ENCODE measurements around the gene NHLRC2. TPM values are rescaled to one million over a fixed set of nuclear protein-coding genes. Genes with fewer than 3 reads are reported as not detected.

The NHLRC2 gene
- total RNA-seq, 1 experiment from 2014 or later = 56.3 TPM

DNA sequence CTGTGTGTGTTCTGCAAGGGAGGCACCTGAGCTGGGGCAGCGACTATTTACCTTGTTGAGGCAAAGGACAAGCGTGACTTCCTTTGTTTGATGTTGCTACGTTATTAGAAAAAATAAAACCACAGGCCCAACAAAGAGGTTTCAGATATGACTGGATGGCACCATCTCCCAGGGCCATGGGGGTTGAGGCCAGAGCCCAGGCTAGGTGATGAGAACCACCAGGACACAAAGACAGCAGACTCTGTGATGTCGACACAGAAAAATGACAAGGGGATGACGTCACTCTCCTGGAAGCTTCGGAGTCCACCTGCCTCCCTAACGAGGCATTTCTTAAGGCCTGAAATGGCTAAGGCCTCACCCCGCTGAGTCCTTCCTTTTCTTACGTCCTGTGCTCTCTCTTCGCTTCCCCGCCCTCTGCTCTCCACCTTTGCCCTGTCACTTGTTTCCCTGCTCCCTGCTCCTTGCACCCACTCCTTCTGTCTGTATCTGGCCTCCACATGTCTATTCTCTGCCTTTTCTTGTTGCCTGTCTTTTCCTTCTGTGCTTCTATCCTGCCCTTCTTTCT is 106.2 kb downstream of the NHLRC2 start:
- ChIA-PET CTCF (no interaction called here), RAD21 (ENCODE audit: low non-redundant PET in 1 of 2, low total read pairs in 2 of 2, uncharacterized antibody in 2 of 2, unreplicated experiment in 2 of 2) (no interaction called here), POLR2A (no interaction called here)
- no peak overlapping the region for H3K27ac ChIP-seq (ENCODE audit: low read depth, low read length)
- peaks cover 30 to 43% of the 10 kb centered on the region in 2 experiments for H3K4me1 ChIP-seq (ENCODE audit: control insufficient read depth in 1 of 2, insufficient read depth in 2 of 2, low read length in 2 of 2)
- ATAC-seq (0 out of 2 replicates have a peak, but pooled peaks have one; percentile 3), DNase-seq (ENCODE audit: low read depth, low spot score) (no peak)
- H3K9ac ChIP-seq (ENCODE audit: low read length) = no peak overlapping the region
- H3K9me2 ChIP-seq (ENCODE audit: insufficient read depth) = no peaks in the 10 kb centered on the region
- intact Hi-C loops (cut with micrococcal nuclease) = no loop called here
- H3K4me2 ChIP-seq (ENCODE audit: low read length) = peak overlapping the region; percentile 12
- no peaks in the 10 kb centered on the region for H3K27me3 ChIP-seq (ENCODE audit: insufficient read depth, low read length)
- H3K9me3 ChIP-seq (ENCODE audit: control insufficient read depth in 1 of 2, insufficient read depth in 1 of 2, low read depth in 1 of 2, low read length in 2 of 2) = no peaks in the 10 kb centered on the region
- H4K20me1 ChIP-seq (ENCODE audit: insufficient read depth) = no peaks in the 10 kb centered on the region
- BruUV-seq (replicated peaks) = no TSS peak
- H3K36me3 ChIP-seq (ENCODE audit: control insufficient read depth in 1 of 2, insufficient read depth in 2 of 2, low read length in 2 of 2) = no peaks in the 10 kb centered on the region
- no peaks in the 10 kb centered on the region for H3K79me2 ChIP-seq (ENCODE audit: insufficient read depth, low read length)
- H3K4me3 ChIP-seq (replicated peaks in 1 of 2; ENCODE audit: low read depth in 1 of 2, low read length in 2 of 2) = no peak overlapping the region
- H2AFZ ChIP-seq (ENCODE audit: low read depth, low read length, poor library complexity, severe bottlenecking) = peak overlapping the region; percentile 72
- TF ChIP-seq ZFX (IDR thresholded peaks at IDR 0.05) (0 out of 2 replicates have a peak, but pooled peaks have one; percentile 3), SP1 (IDR thresholded peaks at IDR 0.05; ENCODE audit: low read depth) (no peak; the same call in 1 of the 2 replicates), FOSL1 (IDR thresholded peaks at IDR 0.05; ENCODE audit: low read depth) (no peak)
- TF ChIP-seq, protein P1, sequence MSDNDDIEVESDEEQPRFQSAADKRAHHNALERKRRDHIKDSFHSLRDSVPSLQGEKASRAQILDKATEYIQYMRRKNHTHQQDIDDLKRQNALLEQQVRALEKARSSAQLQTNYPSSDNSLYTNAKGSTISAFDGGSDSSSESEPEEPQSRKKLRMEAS (IDR thresholded peaks at IDR 0.05) = peak; percentile 52; the same call in 1 of the 2 replicates

DNA sequence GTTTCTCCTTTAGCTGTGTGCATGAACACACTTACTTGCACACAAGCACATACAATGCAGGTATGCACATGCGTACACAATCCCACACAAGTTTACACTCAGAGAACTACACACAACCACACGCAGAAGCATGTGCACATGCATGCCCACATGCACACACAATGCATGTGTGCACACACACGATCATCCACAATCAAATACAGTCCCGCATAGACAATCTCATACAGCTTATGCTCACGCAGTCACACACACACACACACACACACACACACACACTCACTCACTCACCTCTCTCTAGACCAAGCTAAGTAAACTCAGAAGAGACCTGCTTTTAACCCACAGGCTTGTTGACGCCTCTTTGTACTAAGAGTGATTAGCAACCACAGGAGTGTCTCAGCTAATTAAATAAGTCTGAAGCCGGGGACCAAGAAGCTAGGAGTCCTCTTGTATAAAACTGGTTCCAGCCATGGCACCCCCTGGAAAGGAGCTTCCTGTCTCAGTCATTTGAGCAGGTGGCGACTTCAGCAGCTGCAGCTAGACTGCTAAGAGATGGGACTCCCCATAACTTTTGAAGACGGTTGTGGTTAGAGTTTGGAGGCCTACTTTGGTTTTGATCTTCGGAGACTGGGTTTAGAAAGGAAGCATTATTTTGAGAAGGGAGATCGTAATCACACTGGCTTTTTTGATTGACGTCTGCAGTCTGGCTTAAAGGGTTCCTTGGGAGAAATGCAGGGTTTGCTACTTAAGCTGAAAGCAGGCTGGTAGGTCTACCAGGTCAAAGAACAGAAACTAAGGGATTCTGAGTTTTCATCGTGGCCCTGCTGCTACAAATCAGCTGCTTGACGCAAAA is 106.9 kb downstream of the NHLRC2 start:
- DNase-seq (ENCODE audit: low read depth, low spot score) (no peak), ATAC-seq (no peak)
- H2AFZ ChIP-seq (ENCODE audit: low read depth, low read length, poor library complexity, severe bottlenecking) = peak overlapping the region; percentile 72
- TF ChIP-seq FOSL1 (IDR thresholded peaks at IDR 0.05; ENCODE audit: low read depth) = no peak
- TF ChIP-seq, protein P1 (IDR thresholded peaks at IDR 0.05) = peak; percentile 31; the same call in 1 of the 2 replicates
- H3K9me3 ChIP-seq (ENCODE audit: control insufficient read depth in 1 of 2, insufficient read depth in 1 of 2, low read depth in 1 of 2, low read length in 2 of 2) = no peaks in the 10 kb centered on the region
- BruUV-seq (replicated peaks) = no TSS peak
- H3K9ac ChIP-seq (ENCODE audit: low read length) = no peak overlapping the region
- no peak overlapping the region for H3K27ac ChIP-seq (ENCODE audit: low read depth, low read length)
- no peak overlapping the region for H3K4me3 ChIP-seq (replicated peaks in 1 of 2; ENCODE audit: low read depth in 1 of 2, low read length in 2 of 2)
- no peaks in the 10 kb centered on the region for H3K79me2 ChIP-seq (ENCODE audit: insufficient read depth, low read length)
- no peaks in the 10 kb centered on the region for H3K9me2 ChIP-seq (ENCODE audit: insufficient read depth)
- RAD21 ChIA-PET (ENCODE audit: low non-redundant PET in 1 of 2, low total read pairs in 2 of 2, uncharacterized antibody in 2 of 2, unreplicated experiment in 2 of 2) = no interaction called here
- peaks cover 30 to 43% of the 10 kb centered on the region in 2 experiments for H3K4me1 ChIP-seq (ENCODE audit: control insufficient read depth in 1 of 2, insufficient read depth in 2 of 2, low read length in 2 of 2)
- no peaks in the 10 kb centered on the region for H4K20me1 ChIP-seq (ENCODE audit: insufficient read depth)
- no peaks in the 10 kb centered on the region for H3K27me3 ChIP-seq (ENCODE audit: insufficient read depth, low read length)
- POLR2A ChIA-PET = no interaction called here
- intact Hi-C loops (cut with micrococcal nuclease) = no loop called here
- no peaks in the 10 kb centered on the region for H3K36me3 ChIP-seq (ENCODE audit: control insufficient read depth in 1 of 2, insufficient read depth in 2 of 2, low read length in 2 of 2)
- CTCF ChIA-PET = no interaction called here
- H3K4me2 ChIP-seq (ENCODE audit: low read length) = peak overlapping the region; percentile 12

All from HCT116 (cell line).